CD4-positive, alpha-beta T cell (primary cell): ENCODE results near the gene P4HTM. TPM values are rescaled to one million over a fixed set of nuclear protein-coding genes. Genes with fewer than 3 reads are reported as not detected.
A peak's percentile ranks its signal among the peaks of the same experiment; 100 is the strongest.

Experiments
- ATAC-seq: fragments of 200-7000 bp; cut with Tn5 transposase; one replicate; pipeline ENCODE4 v1.10.0; 2022; ENCODE audit warnings: mild to moderate bottlenecking; ENCODE audit not compliant: poor library complexity
- CTCF ChIA-PET: fragments of 350-600 bp; sonication (Branson Sonifier 250); formaldehyde crosslinking; loops from one replicate; lab custom pipeline; 2021; ENCODE audit warnings: antibody characterized with exemption, inconsistent platforms; lab: Charles Lee
- POLR2A ChIA-PET: fragments of 350-600 bp; sonication (Branson Sonifier 250); formaldehyde crosslinking; loops from one replicate; lab custom pipeline; 2021; ENCODE audit warnings: antibody characterized with exemption, inconsistent platforms; lab: Charles Lee
- DNase-seq, 14 experiments: peaks; one replicate each; pipeline ENCODE4 v3.0.0-alpha.2; 2013 to 2020; ENCODE audit warnings: mixed read lengths in 2 of 14
- H3K27ac ChIP-seq, 2 donors: one replicate each; pipeline versions ENCODE4 v1.5.1 to v1.7.0; 2013; ENCODE audit warnings: low read length in 2 of 2, low read depth in 1 of 2, mild to moderate bottlenecking in 1 of 2
- H3K27me3 ChIP-seq, 2 experiments: 1 replicate in 1 of 2; 2 replicates in 1 of 2; pipeline versions ENCODE4 v1.6.1 to v1.7.0; 2013; ENCODE audit warnings: low read length in 2 of 2, control low read depth in 1 of 2, mild to moderate bottlenecking in 1 of 2, moderate library complexity in 1 of 2; ENCODE audit not compliant: insufficient read depth in 2 of 2, control insufficient read depth in 1 of 2
- H3K36me3 ChIP-seq: one replicate; pipeline ENCODE4 v1.6.1; 2013; ENCODE audit warnings: low read length, control low read depth; ENCODE audit not compliant: insufficient read depth
- H3K4me1 ChIP-seq: one replicate; pipeline ENCODE4 v1.6.1; 2013; ENCODE audit warnings: low read length, control low read depth; ENCODE audit not compliant: insufficient read depth
- H3K4me3 ChIP-seq: one replicate; pipeline ENCODE4 v1.5.1; 2013; ENCODE audit warnings: mild to moderate bottlenecking, low read length, moderate library complexity
- H3K9me3 ChIP-seq, 2 experiments: 1 replicate in 1 of 2; 2 replicates in 1 of 2; pipeline versions ENCODE4 v1.6.1 to v1.7.0; 2013; ENCODE audit warnings: low read length in 2 of 2, mild to moderate bottlenecking in 2 of 2, control low read depth in 1 of 2, moderate library complexity in 1 of 2; ENCODE audit not compliant: control insufficient read depth in 1 of 2, insufficient read depth in 1 of 2
- H3K27ac Mint-ChIP-seq: one replicate; pipeline ENCODE4 v1.8.0; 2020; ENCODE audit warnings: mixed read lengths
- H3K27me3 Mint-ChIP-seq: one replicate; pipeline ENCODE4 v1.8.0; 2021; ENCODE audit warnings: mixed read lengths
- H3K36me3 Mint-ChIP-seq: one replicate; pipeline ENCODE4 v1.8.0; 2021; ENCODE audit warnings: low read depth, mixed read lengths
- H3K4me1 Mint-ChIP-seq: one replicate; pipeline ENCODE4 v1.8.0; 2021; ENCODE audit warnings: low read depth, mixed read lengths
- H3K4me3 Mint-ChIP-seq: one replicate; pipeline ENCODE4 v1.8.0; 2020; ENCODE audit warnings: mild to moderate bottlenecking, mixed read lengths
- H3K9me3 Mint-ChIP-seq: one replicate; pipeline ENCODE4 v1.8.0; 2020; ENCODE audit warnings: mixed read lengths
- intact Hi-C, 2 experiments: fragments of 100-400 bp; cut with DNase I in 1 of 2; cut with micrococcal nuclease in 1 of 2; formaldehyde crosslinking; loops; one replicate each; pipeline versions ENCODE4 v1.15.1 to v1.9.0; 2023 to 2025; cut with DNase I, micrococcal nuclease
- total RNA-seq, 174 experiments: library from RNA in 2 of 174; stranded (reverse) in 2 of 174; gene quantifications; one replicate each; pipeline ENCODE4 v1.2.3 and lab custom pipeline; 2021 to 2026
- TF ChIP-seq, protein P1 (sequence below): fragments of 200-600 bp; IDR thresholded peaks from one replicate; pipeline ENCODE4 v1.8.0; 2022; ENCODE audit warnings: antibody characterized with exemption, mild to moderate bottlenecking

The P4HTM gene
- total RNA-seq, 2 experiments from 2014 or later: 45.9 to 47.0 TPM

DNA sequence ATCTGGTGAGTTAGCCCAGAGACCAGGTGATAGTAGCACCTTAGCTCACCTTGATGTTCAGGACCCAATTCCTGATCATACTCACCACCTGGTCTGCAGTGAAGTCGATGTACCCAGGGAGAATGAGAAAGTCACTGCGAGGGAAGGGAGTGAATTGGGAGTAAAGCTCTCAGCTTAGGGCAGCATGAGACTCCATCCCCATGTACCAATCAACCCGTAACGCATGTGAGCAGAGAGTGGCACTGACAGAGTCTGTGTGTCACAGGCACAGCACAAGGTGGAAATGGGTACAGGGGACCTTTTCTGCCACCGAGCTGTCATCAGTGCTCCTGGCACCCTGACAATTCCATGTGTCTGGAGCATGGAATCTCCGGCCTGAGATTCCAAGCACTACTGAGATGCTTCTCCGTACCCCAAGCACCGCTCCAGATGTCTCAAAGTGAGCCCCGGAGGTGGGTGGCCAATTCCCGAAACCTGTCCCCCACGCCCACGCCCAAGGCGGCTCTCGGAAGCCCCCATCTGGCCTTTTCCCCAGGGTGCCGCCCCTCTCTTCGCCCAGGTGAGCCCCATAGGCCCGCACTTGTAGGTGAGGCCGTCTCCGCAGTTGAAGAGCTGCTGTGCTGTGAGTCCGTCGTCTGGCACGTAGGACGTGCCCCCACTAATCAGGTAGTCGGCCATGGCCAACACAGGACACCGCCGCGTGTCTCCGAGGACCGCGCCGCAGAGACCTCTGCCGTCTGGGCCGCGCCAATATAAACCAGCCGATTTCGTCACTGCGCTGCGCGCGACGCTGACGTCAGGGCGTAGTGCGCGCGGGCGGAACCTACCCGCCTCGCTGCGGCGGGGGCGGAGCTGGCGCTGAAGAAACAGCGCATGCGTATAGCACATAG is 38.9 kb downstream of the P4HTM start, which contains the start of gene IMPDH2:
Gene IMPDH2 (minus strand): TSS at position 726 of the 890 bp plus-strand sequence. CDS start 48 bp downstream, at position 678.
- POLR2A ChIA-PET: interaction anchor here (0.6 to 2.3 kb wide), 27 partner anchors 8 to 901 kb away, joined by 3 to 60 read pairs (median 3); partner anchors contain the start of genes ARIH2, DALRD3, IP6K2 and MON1A
- H3K4me1 Mint-ChIP-seq: peaks cover 31% of the 10 kb centered on the region
- H3K9me3 Mint-ChIP-seq: no peaks in the 10 kb centered on the region

DNA sequence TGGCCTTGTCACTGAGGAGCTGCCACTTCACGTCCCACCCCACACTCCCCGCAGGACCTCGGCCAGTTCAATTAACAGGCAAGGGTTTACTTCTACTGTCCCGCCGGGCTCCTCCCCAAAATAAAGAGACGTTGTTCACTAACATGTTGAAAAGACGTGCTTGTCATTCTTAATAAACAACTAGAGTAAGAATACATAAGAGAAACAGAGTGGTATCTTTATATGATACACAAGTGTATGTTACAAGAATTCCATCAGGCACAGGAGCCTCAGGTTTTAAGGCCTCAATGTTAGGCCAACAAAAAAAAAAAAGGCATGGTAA is 39.5 kb downstream of the P4HTM start:
- Histone ChIP-seq H3K4me3 (peak overlapping the region; percentile 82), H3K27me3 (no peaks in the 10 kb centered on the region), H3K27ac (peak overlapping the region; percentile 87 to 94), H3K36me3 (peaks cover 69% of the 10 kb centered on the region), H3K4me1 (peaks cover 31% of the 10 kb centered on the region), H3K9me3 (no peaks in the 10 kb centered on the region)
- H3K36me3 Mint-ChIP-seq: peaks cover 79% of the 10 kb centered on the region
- no peaks in the 10 kb centered on the region for H3K9me3 Mint-ChIP-seq
- peaks cover 29% of the 10 kb centered on the region for H3K4me1 Mint-ChIP-seq
- intact Hi-C loops: loop anchor here (1.0 to 10.0 kb wide), 6 partner anchors 8 to 905 kb away; partner anchors contain the start of genes APEH (in 1 of the 2), IP6K2 (in 1 of the 2) and WDR6 (in 1 of the 2)
- ChIA-PET POLR2A (interaction anchor here (0.6 to 2.3 kb wide), 25 partner anchors 9 to 900 kb away, joined by 3 to 60 read pairs (median 4); partner anchors contain the start of genes ARIH2, DALRD3, IP6K2 and MON1A), CTCF (interaction anchor here (0.6 to 2.2 kb wide), 8 partner anchors 10 to 128 kb away, joined by 3 to 29 read pairs (median 6); partner anchors contain the start of genes P4HTM, QRICH1 and WDR6)
- peak overlapping the region; percentile 93 for H3K27ac Mint-ChIP-seq
- TF ChIP-seq, protein P1, sequence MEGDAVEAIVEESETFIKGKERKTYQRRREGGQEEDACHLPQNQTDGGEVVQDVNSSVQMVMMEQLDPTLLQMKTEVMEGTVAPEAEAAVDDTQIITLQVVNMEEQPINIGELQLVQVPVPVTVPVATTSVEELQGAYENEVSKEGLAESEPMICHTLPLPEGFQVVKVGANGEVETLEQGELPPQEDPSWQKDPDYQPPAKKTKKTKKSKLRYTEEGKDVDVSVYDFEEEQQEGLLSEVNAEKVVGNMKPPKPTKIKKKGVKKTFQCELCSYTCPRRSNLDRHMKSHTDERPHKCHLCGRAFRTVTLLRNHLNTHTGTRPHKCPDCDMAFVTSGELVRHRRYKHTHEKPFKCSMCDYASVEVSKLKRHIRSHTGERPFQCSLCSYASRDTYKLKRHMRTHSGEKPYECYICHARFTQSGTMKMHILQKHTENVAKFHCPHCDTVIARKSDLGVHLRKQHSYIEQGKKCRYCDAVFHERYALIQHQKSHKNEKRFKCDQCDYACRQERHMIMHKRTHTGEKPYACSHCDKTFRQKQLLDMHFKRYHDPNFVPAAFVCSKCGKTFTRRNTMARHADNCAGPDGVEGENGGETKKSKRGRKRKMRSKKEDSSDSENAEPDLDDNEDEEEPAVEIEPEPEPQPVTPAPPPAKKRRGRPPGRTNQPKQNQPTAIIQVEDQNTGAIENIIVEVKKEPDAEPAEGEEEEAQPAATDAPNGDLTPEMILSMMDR: no peak
- H3K27me3 Mint-ChIP-seq: no peaks in the 10 kb centered on the region
- no peak for DNase-seq
- H3K4me3 Mint-ChIP-seq: peak overlapping the region; percentile 88
- no peak for ATAC-seq

More for the DNA sequence above, 38.9 kb downstream of the P4HTM start, which contains the start of gene IMPDH2:
- peak; percentile 96 for ATAC-seq
- TF ChIP-seq, protein P1: no peak
- Histone ChIP-seq H3K36me3 (peaks cover 69% of the 10 kb centered on the region), H3K4me1 (peaks cover 36% of the 10 kb centered on the region), H3K27me3 (no peaks in the 10 kb centered on the region), H3K27ac (peak within 1 kb of the TSS; percentile 87 to 94), H3K4me3 (peak within 1 kb of the TSS; percentile 82), H3K9me3 (no peaks in the 10 kb centered on the region)
- peak within 1 kb of the TSS; percentile 88 for H3K4me3 Mint-ChIP-seq
- CTCF ChIA-PET: interaction anchor here (0.6 to 2.2 kb wide), 9 partner anchors 9 to 129 kb away, joined by 3 to 29 read pairs (median 4); partner anchors contain the start of genes P4HTM, QRICH1 and WDR6
- H3K27ac Mint-ChIP-seq: peak within 1 kb of the TSS; percentile 93
- H3K27me3 Mint-ChIP-seq: no peaks in the 10 kb centered on the region
- intact Hi-C loops: loop anchor here (1.0 to 10.0 kb wide), 6 partner anchors 8 to 906 kb away; partner anchors contain the start of genes APEH (in 1 of the 2), IP6K2 (in 1 of the 2) and WDR6 (in 1 of the 2)
- DNase-seq: peak; percentile 86 to 98 (median 92)
- peaks cover 83% of the 10 kb centered on the region for H3K36me3 Mint-ChIP-seq

DNA sequence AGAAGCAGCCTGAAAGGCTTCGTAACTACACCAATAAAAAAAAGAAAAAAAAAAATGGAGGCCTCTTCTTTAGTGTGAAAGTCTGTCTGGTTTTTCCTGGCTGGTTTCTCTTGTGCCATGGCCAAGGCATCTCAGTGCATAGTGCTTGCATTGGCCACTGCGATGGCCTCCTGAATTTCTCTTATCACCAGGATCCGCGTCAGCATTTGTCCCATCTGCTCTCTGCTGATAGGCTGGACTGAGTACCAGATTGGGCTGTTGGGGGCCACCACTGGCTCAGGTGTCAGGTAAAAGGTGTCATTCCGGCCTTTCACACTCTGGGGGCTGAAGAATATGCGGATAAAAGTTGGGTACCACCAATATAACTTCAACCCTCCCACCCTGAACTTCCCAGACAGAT is 40.3 kb downstream of the P4HTM start:
- ATAC-seq: no peak
- H3K4me3 ChIP-seq: no peak overlapping the region
- no peaks in the 10 kb centered on the region for H3K27me3 ChIP-seq
- intact Hi-C loops: loop anchor here in 1 of 2 experiments (2.0 to 5.0 kb wide), 2 partner anchors 62 to 137 kb away; partner anchors contain the start of gene CCDC71
- POLR2A ChIA-PET: interaction anchor here (0.9 to 2.5 kb wide), 4 partner anchors 9 to 63 kb away, joined by 3 to 10 read pairs (median 6); partner anchors contain the start of genes NDUFAF3, QRICH1 and WDR6
- no peaks in the 10 kb centered on the region for H3K27me3 Mint-ChIP-seq
- peaks cover 69% of the 10 kb centered on the region for H3K36me3 ChIP-seq
- no peak overlapping the region for H3K4me3 Mint-ChIP-seq
- H3K27ac ChIP-seq: peak overlapping the region; percentile 87 to 94
- H3K27ac Mint-ChIP-seq: peak overlapping the region; percentile 93
- TF ChIP-seq, protein P1: no peak
- H3K4me1 ChIP-seq: peaks cover 27% of the 10 kb centered on the region
- CTCF ChIA-PET: interaction anchor here (2.1 kb wide), 1 partner anchor 8 kb away, joined by 15 read pairs; the partner anchor contains the start of gene NDUFAF3
- H3K9me3 ChIP-seq: no peaks in the 10 kb centered on the region
- no peaks in the 10 kb centered on the region for H3K9me3 Mint-ChIP-seq
- H3K36me3 Mint-ChIP-seq: peaks cover 79% of the 10 kb centered on the region
- no peak for DNase-seq
- peaks cover 27% of the 10 kb centered on the region for H3K4me1 Mint-ChIP-seq
